CD4-positive, alpha-beta memory T cell (primary cell): ENCODE measurements around the gene STXBP6. TPM values are rescaled to one million over a fixed set of nuclear protein-coding genes. Genes with fewer than 3 reads are reported as not detected.

Experiments used
- CTCF ChIA-PET: fragments of 350-600 bp; sonication (Branson Sonifier 250); formaldehyde crosslinking; loops from one replicate; lab custom pipeline; 2021; ENCODE audit warnings: inconsistent platforms; ENCODE audit not compliant: partially characterized antibody; lab: Charles Lee
- POLR2A ChIA-PET: fragments of 350-600 bp; sonication (Branson Sonifier 250); formaldehyde crosslinking; loops from one replicate; lab custom pipeline; 2021; ENCODE audit not compliant: partially characterized antibody; lab: Charles Lee
- DNase-seq, 5 donors: peaks; one replicate each; pipeline versions ENCODE4 v3.0.0 to v3.0.0-alpha.2; 2020 to 2022; ENCODE audit warnings: mixed read lengths in 1 of 5
- H3K27ac ChIP-seq: one replicate; pipeline ENCODE4 v1.7.0; 2013; ENCODE audit warnings: low read depth, low read length
- H3K27me3 ChIP-seq: 2 replicates; pipeline ENCODE4 v1.7.0; 2013; ENCODE audit warnings: mild to moderate bottlenecking, low read length, moderate library complexity; ENCODE audit not compliant: insufficient read depth
- H3K36me3 ChIP-seq: 2 replicates; pipeline ENCODE4 v1.7.0; 2013; ENCODE audit warnings: mild to moderate bottlenecking, low read length, moderate library complexity; ENCODE audit not compliant: insufficient read depth
- H3K4me1 ChIP-seq: 2 replicates; pipeline ENCODE4 v1.7.0; 2013; ENCODE audit warnings: mild to moderate bottlenecking, low read length, moderate library complexity; ENCODE audit not compliant: insufficient read depth
- H3K4me3 ChIP-seq, 2 donors: one replicate each; pipeline ENCODE4 v1.7.0; 2013; ENCODE audit warnings: low read length in 2 of 2, mild to moderate bottlenecking in 1 of 2
- H3K9me3 ChIP-seq, 2 donors: one replicate each; pipeline ENCODE4 v1.7.0; 2013; ENCODE audit warnings: low read length in 2 of 2, control low read depth in 1 of 2; ENCODE audit not compliant: control insufficient read depth in 1 of 2
- H3K27ac Mint-ChIP-seq, 7 donors: one replicate each; pipeline ENCODE4 v1.8.0; 2020 to 2021; ENCODE audit warnings: mixed read lengths in 7 of 7, mild to moderate bottlenecking in 6 of 7, inconsistent platforms in 3 of 7, moderate library complexity in 3 of 7
- H3K27me3 Mint-ChIP-seq, 2 donors: one replicate each; pipeline ENCODE4 v1.8.0; 2020 to 2021; ENCODE audit warnings: mixed read lengths in 2 of 2
- H3K36me3 Mint-ChIP-seq, 2 donors: one replicate each; pipeline ENCODE4 v1.8.0; 2020 to 2021; ENCODE audit warnings: mixed read lengths in 2 of 2, inconsistent platforms in 1 of 2, mild to moderate bottlenecking in 1 of 2
- H3K4me1 Mint-ChIP-seq, 4 donors: one replicate each; pipeline ENCODE4 v1.8.0; 2020 to 2021; ENCODE audit warnings: mixed read lengths in 4 of 4, mild to moderate bottlenecking in 1 of 4
- H3K4me3 Mint-ChIP-seq, 8 donors: one replicate each; pipeline ENCODE4 v1.8.0; 2020 to 2021; ENCODE audit warnings: mixed read lengths in 8 of 8, mild to moderate bottlenecking in 7 of 8, moderate library complexity in 6 of 8, inconsistent platforms in 3 of 8
- H3K9me3 Mint-ChIP-seq, 8 donors: one replicate each; pipeline ENCODE4 v1.8.0; 2020 to 2021; ENCODE audit warnings: mixed read lengths in 8 of 8, mild to moderate bottlenecking in 5 of 8, inconsistent platforms in 3 of 8, moderate library complexity in 1 of 8
- intact Hi-C: fragments of 100-400 bp; cut with micrococcal nuclease; formaldehyde crosslinking; loops from one replicate; pipeline ENCODE4 v1.15.1; 2023
- polyA plus RNA-seq, 2 donors: library from polyadenylated mRNA; unstranded; fragments of 300-500 nt; fragmentation: Illumina TruSeq; gene quantifications; one replicate each; pipeline ENCODE4 v1.2.3, GENCODE V29; 2021
- total RNA-seq, 2 experiments: library from RNA; stranded (reverse); gene quantifications; one replicate each; pipeline ENCODE4 v1.2.3, GENCODE V29; 2021

The STXBP6 gene
- total and polyA plus RNA-seq, 4 experiments from 2014 or later: not detected

GRCh38 chr14:24975393-24975792, 74.6 kb downstream of the STXBP6 start:
- H3K4me3 Mint-ChIP-seq: no peak overlapping the region

DNA sequence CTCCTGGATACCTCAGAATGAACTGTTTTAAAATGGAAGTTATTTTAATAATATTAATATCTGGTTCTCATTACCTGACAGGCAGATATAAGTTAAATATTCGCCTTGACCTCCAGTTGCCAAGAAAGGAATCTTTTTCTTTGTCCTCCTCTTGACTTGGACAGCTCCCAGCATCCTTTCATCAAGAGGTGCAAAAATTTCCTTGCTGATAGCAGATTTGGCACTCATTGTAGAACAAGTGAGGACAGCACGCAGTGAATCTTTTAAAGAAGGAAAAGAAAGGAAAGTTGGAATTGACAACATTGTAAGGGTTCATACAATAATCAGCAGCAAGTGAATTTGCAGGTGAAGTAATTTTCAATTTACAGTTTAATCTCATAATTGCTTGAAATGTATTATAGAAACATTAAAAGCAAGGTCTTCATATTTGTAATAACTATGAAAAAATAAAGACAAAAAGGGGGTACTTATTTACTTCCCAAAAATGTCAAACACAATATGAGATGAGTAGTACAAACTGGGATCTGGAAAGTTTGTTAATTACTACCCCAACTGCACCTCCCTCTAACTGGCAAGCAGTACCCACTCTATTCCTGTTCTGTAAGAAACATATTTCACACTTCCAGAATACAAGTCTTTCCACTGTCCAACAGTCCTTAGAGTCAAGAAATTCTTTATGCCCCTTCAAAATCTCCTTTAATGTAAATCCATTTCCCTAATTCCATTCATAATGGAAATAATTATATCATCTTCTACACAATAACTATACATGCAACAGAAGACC, 75.2 kb downstream of the STXBP6 start:
- H3K27me3 ChIP-seq: no peaks in the 10 kb centered on the region
- CTCF ChIA-PET: no interaction called here
- no peaks in the 10 kb centered on the region for H3K36me3 Mint-ChIP-seq
- no peak overlapping the region for H3K27ac Mint-ChIP-seq
- H3K4me3 ChIP-seq: no peak overlapping the region
- H3K36me3 ChIP-seq: no peaks in the 10 kb centered on the region
- no peak for DNase-seq
- peaks cover 1 to 4% of the 10 kb centered on the region in 2 donors for H3K27me3 Mint-ChIP-seq
- H3K4me1 ChIP-seq: no peaks in the 10 kb centered on the region
- intact Hi-C loops: no loop called here
- no peaks in the 10 kb centered on the region for H3K9me3 ChIP-seq
- no peak overlapping the region for H3K27ac ChIP-seq
- no peak overlapping the region for H3K4me3 Mint-ChIP-seq
- H3K4me1 Mint-ChIP-seq: no peaks in the 10 kb centered on the region
- peaks cover 0 to 2% (median 0%) of the 10 kb centered on the region in 8 donors for H3K9me3 Mint-ChIP-seq
- POLR2A ChIA-PET: no interaction called here

More at GRCh38 chr14:24975393-24975792, 74.6 kb downstream of the STXBP6 start:
- Histone ChIP-seq H3K27ac (no peak overlapping the region), H3K36me3 (no peaks in the 10 kb centered on the region), H3K4me1 (no peaks in the 10 kb centered on the region), H3K27me3 (no peaks in the 10 kb centered on the region), H3K9me3 (no peaks in the 10 kb centered on the region), H3K4me3 (no peak overlapping the region)
- ChIA-PET CTCF (no interaction called here), POLR2A (no interaction called here)
- peaks cover 0 to 2% (median 0%) of the 10 kb centered on the region in 8 donors for H3K9me3 Mint-ChIP-seq
- H3K27me3 Mint-ChIP-seq: peaks cover 1 to 4% of the 10 kb centered on the region in 2 donors
- no peak for DNase-seq
- no peaks in the 10 kb centered on the region for H3K36me3 Mint-ChIP-seq
- H3K27ac Mint-ChIP-seq: no peak overlapping the region
- intact Hi-C loops: no loop called here
- no peaks in the 10 kb centered on the region for H3K4me1 Mint-ChIP-seq

GRCh38 chr14:24972844-24973243, 77.1 kb downstream of the STXBP6 start:
- intact Hi-C loops: no loop called here
- CTCF ChIA-PET: no interaction called here

GRCh38 chr14:24971255-24971654, 78.7 kb downstream of the STXBP6 start:
- no peaks in the 10 kb centered on the region for H3K4me1 Mint-ChIP-seq
- H3K4me1 ChIP-seq: no peaks in the 10 kb centered on the region
- H3K36me3 ChIP-seq: no peaks in the 10 kb centered on the region
- H3K27me3 ChIP-seq: no peaks in the 10 kb centered on the region
- POLR2A ChIA-PET: no interaction called here
- H3K9me3 ChIP-seq: no peaks in the 10 kb centered on the region
- H3K4me3 ChIP-seq: no peak overlapping the region
- H3K4me3 Mint-ChIP-seq: no peak overlapping the region
- no peak for DNase-seq
- H3K27ac Mint-ChIP-seq: no peak overlapping the region
- peaks cover 1 to 2% of the 10 kb centered on the region in 2 donors for H3K27me3 Mint-ChIP-seq
- no peaks in the 10 kb centered on the region for H3K36me3 Mint-ChIP-seq
- no peaks in the 10 kb centered on the region for H3K9me3 Mint-ChIP-seq
- no peak overlapping the region for H3K27ac ChIP-seq
- CTCF ChIA-PET: no interaction called here
- intact Hi-C loops: no loop called here

More at GRCh38 chr14:24972844-24973243, 77.1 kb downstream of the STXBP6 start:
- Mint-ChIP-seq H3K9me3 (no peaks in the 10 kb centered on the region), H3K4me1 (no peaks in the 10 kb centered on the region), H3K27ac (no peak overlapping the region), H3K27me3 (peaks cover 0 to 2% of the 10 kb centered on the region in 2 donors), H3K36me3 (no peaks in the 10 kb centered on the region), H3K4me3 (no peak overlapping the region)
- Histone ChIP-seq H3K36me3 (no peaks in the 10 kb centered on the region), H3K27me3 (no peaks in the 10 kb centered on the region), H3K9me3 (no peaks in the 10 kb centered on the region), H3K4me1 (no peaks in the 10 kb centered on the region), H3K27ac (no peak overlapping the region), H3K4me3 (no peak overlapping the region)
- DNase-seq: no peak
- POLR2A ChIA-PET: no interaction called here

- Mint-ChIP-seq H3K27me3 (peaks cover 0 to 3% of the 10 kb centered on the region in 2 donors), H3K9me3 (peaks cover 0 to 2% (median 0%) of the 10 kb centered on the region in 8 donors), H3K36me3 (no peaks in the 10 kb centered on the region), H3K4me3 (no peak overlapping the region), H3K27ac (no peak overlapping the region), H3K4me1 (no peaks in the 10 kb centered on the region)
- DNase-seq: no peak
- Histone ChIP-seq H3K4me3 (no peak overlapping the region), H3K36me3 (no peaks in the 10 kb centered on the region), H3K4me1 (no peaks in the 10 kb centered on the region), H3K27me3 (no peaks in the 10 kb centered on the region), H3K27ac (no peak overlapping the region), H3K9me3 (no peaks in the 10 kb centered on the region)
- intact Hi-C loops: no loop called here
- ChIA-PET POLR2A (no interaction called here), CTCF (no interaction called here)
These were observed 83.4 kb downstream of the STXBP6 start for GRCh38 chr14:24966579-24966964.

DNA sequence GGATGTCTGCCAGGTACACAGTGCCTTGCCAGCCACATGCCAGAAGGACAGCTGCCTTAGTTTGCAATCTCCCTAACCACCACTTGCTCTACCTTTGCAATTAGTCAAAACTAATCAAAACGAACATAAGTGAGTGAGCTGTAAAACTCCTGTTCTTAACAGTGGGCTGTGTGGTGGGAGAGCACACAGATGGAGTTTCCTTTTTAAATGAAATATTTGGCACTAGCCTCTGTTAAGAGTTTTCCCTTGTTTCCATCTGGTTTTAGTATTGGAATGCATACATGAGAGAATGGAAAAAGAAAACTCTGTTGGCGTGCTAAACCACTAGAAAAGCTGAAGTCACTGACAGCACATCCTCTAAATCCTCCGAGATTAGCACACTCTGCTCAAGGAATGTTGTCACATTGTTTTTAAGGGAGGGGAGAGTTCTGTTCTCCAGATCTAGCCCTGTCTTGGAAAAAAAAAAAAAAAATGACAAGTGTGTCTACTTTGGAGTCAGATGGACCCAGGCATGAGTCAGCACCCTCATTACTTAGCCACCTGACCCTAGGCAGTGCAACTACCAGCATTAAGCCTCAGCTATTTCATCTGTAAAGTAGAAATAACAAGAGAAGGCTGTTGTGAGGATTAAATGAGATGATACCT, 83.9 kb downstream of the STXBP6 start:
- CTCF ChIA-PET: no interaction called here
- no peak for DNase-seq

GRCh38 chr14:24965578-24965933, 84.4 kb downstream of the STXBP6 start:
- H3K36me3 Mint-ChIP-seq: no peaks in the 10 kb centered on the region
- ChIA-PET CTCF (no interaction called here), POLR2A (no interaction called here)
- Histone ChIP-seq H3K27ac (no peak overlapping the region), H3K27me3 (no peaks in the 10 kb centered on the region), H3K4me1 (no peaks in the 10 kb centered on the region), H3K4me3 (no peak overlapping the region), H3K36me3 (no peaks in the 10 kb centered on the region), H3K9me3 (no peaks in the 10 kb centered on the region)
- H3K27me3 Mint-ChIP-seq: peaks cover 0 to 3% of the 10 kb centered on the region in 2 donors
- H3K27ac Mint-ChIP-seq: no peak overlapping the region
- no peak overlapping the region for H3K4me3 Mint-ChIP-seq
- intact Hi-C loops: no loop called here
- no peak for DNase-seq
- no peaks in the 10 kb centered on the region for H3K4me1 Mint-ChIP-seq
- H3K9me3 Mint-ChIP-seq: peaks cover 0 to 2% (median 0%) of the 10 kb centered on the region in 8 donors

More for the DNA sequence above, 83.9 kb downstream of the STXBP6 start:
- H3K4me3 Mint-ChIP-seq: no peak overlapping the region
- no peaks in the 10 kb centered on the region for H3K9me3 ChIP-seq
- intact Hi-C loops: no loop called here
- H3K27ac ChIP-seq: no peak overlapping the region
- peaks cover 0 to 3% of the 10 kb centered on the region in 2 donors for H3K27me3 Mint-ChIP-seq
- H3K36me3 ChIP-seq: no peaks in the 10 kb centered on the region
- no peak overlapping the region for H3K4me3 ChIP-seq
- no peaks in the 10 kb centered on the region for H3K36me3 Mint-ChIP-seq
- H3K4me1 ChIP-seq: no peaks in the 10 kb centered on the region
- no peaks in the 10 kb centered on the region for H3K4me1 Mint-ChIP-seq
- peaks cover 0 to 2% (median 0%) of the 10 kb centered on the region in 8 donors for H3K9me3 Mint-ChIP-seq
- H3K27me3 ChIP-seq: no peaks in the 10 kb centered on the region
- POLR2A ChIA-PET: no interaction called here
- H3K27ac Mint-ChIP-seq: no peak overlapping the region
